ENCODE data around the gene AURKAIP1. TPM values are rescaled to one million over a fixed set of nuclear protein-coding genes. Genes with fewer than 3 reads are reported as not detected.
A peak's percentile ranks its signal among the peaks of the same experiment; 100 is the strongest.
"Not testable (repeated sequence)": the region's sequence is repeated elsewhere in the genome, so short reads cannot be mapped to it uniquely, and the experiment has no call there.

AURKAIP1 gene
- total RNA-seq, 1 donor = 74.6 TPM

GRCh38 chr1:1406821-1407635 lies 32.0 kb upstream of the AURKAIP1 start, which contains the start of gene MRPL20:
Gene MRPL20, minus strand, starts transcription at chr1:1407293. Its CDS starts 76 bp downstream, at chr1:1407217.
- Histone ChIP-seq H3K79me2 (ENCODE audit: insufficient read depth, low read length) (peaks cover 62% of the 10 kb centered on the region), H3K36me3 (ENCODE audit: insufficient read depth, low read length) (peaks cover 32% of the 10 kb centered on the region), H3K9me3 (ENCODE audit: low read depth, low read length) (no peaks in the 10 kb centered on the region), H4K20me1 (ENCODE audit: insufficient read depth, low read length) (peaks cover 23% of the 10 kb centered on the region), H3K27me3 (ENCODE audit: insufficient read depth, low read length) (no peaks in the 10 kb centered on the region), H3K4me3 (ENCODE audit: insufficient read depth, low read length) (peak within 1 kb of the TSS; percentile 98), H3K27ac (ENCODE audit: low read depth, low read length) (peak within 1 kb of the TSS; percentile 76), H2AFZ (ENCODE audit: low read length) (peak within 1 kb of the TSS; percentile 88), H3K4me2 (ENCODE audit: insufficient read depth, low read length) (peak within 1 kb of the TSS; percentile 92), H3K4me1 (ENCODE audit: insufficient read depth, low read length) (peaks cover 17% of the 10 kb centered on the region)
- DNase-seq (ENCODE audit: insufficient read length, low spot score, missing footprints) = peak; percentile 100
- TF ChIP-seq, protein P1, sequence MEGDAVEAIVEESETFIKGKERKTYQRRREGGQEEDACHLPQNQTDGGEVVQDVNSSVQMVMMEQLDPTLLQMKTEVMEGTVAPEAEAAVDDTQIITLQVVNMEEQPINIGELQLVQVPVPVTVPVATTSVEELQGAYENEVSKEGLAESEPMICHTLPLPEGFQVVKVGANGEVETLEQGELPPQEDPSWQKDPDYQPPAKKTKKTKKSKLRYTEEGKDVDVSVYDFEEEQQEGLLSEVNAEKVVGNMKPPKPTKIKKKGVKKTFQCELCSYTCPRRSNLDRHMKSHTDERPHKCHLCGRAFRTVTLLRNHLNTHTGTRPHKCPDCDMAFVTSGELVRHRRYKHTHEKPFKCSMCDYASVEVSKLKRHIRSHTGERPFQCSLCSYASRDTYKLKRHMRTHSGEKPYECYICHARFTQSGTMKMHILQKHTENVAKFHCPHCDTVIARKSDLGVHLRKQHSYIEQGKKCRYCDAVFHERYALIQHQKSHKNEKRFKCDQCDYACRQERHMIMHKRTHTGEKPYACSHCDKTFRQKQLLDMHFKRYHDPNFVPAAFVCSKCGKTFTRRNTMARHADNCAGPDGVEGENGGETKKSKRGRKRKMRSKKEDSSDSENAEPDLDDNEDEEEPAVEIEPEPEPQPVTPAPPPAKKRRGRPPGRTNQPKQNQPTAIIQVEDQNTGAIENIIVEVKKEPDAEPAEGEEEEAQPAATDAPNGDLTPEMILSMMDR (IDR thresholded peaks at IDR 0.05; ENCODE audit: extremely low read depth, low read depth, low read length) = no peak

- Histone ChIP-seq H2AFZ (ENCODE audit: low read length) (peak overlapping the region; percentile 88), H4K20me1 (ENCODE audit: insufficient read depth, low read length) (peaks cover 27% of the 10 kb centered on the region), H3K27me3 (ENCODE audit: insufficient read depth, low read length) (no peaks in the 10 kb centered on the region), H3K9me3 (ENCODE audit: low read depth, low read length) (no peaks in the 10 kb centered on the region), H3K4me2 (ENCODE audit: insufficient read depth, low read length) (peak overlapping the region; percentile 92), H3K4me3 (ENCODE audit: insufficient read depth, low read length) (peak overlapping the region; percentile 98), H3K36me3 (ENCODE audit: insufficient read depth, low read length) (peaks cover 37% of the 10 kb centered on the region), H3K4me1 (ENCODE audit: insufficient read depth, low read length) (peaks cover 18% of the 10 kb centered on the region), H3K27ac (ENCODE audit: low read depth, low read length) (peak overlapping the region; percentile 76), H3K79me2 (ENCODE audit: insufficient read depth, low read length) (peaks cover 70% of the 10 kb centered on the region)
- DNase-seq (ENCODE audit: insufficient read length, low spot score, missing footprints) = peak; percentile 86
- TF ChIP-seq, protein P1 (IDR thresholded peaks at IDR 0.05; ENCODE audit: extremely low read depth, low read depth, low read length) = no peak
Observed at GRCh38 chr1:1406101-1406820, 31.3 kb upstream of the AURKAIP1 start.

DNA sequence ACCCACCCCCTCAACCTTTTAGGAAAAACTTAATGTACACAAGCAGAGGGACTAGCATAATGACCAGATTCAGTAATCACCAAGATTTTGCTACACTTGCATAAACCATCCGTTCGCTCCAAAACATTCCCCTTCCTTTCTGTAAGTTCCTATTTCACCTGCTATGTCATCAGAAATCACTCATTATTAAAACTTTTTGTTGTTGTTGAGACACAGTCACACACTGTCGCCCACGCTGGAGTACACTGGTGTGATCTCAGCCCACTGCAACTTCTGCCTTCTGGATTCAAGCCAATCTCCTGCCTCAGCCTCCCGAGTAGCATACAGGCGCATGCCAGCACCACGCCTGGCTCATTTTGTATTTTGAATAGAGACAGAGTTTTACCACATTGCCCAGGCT lies 28.6 kb upstream of the AURKAIP1 start:
- Histone ChIP-seq H2AFZ (ENCODE audit: low read length) (no peak overlapping the region), H3K4me2 (ENCODE audit: insufficient read depth, low read length) (no peak overlapping the region), H4K20me1 (ENCODE audit: insufficient read depth, low read length) (peaks cover 36% of the 10 kb centered on the region), H3K36me3 (ENCODE audit: insufficient read depth, low read length) (peaks cover 46% of the 10 kb centered on the region), H3K79me2 (ENCODE audit: insufficient read depth, low read length) (peaks cover 84% of the 10 kb centered on the region), H3K4me1 (ENCODE audit: insufficient read depth, low read length) (peaks cover 31% of the 10 kb centered on the region), H3K27me3 (ENCODE audit: insufficient read depth, low read length) (no peaks in the 10 kb centered on the region), H3K27ac (ENCODE audit: low read depth, low read length) (no peak overlapping the region), H3K9me3 (ENCODE audit: low read depth, low read length) (no peaks in the 10 kb centered on the region), H3K4me3 (ENCODE audit: insufficient read depth, low read length) (no peak overlapping the region)
- TF ChIP-seq, protein P1 (IDR thresholded peaks at IDR 0.05; ENCODE audit: extremely low read depth, low read depth, low read length) = no peak
- peak; percentile 49 for DNase-seq (ENCODE audit: insufficient read length, low spot score, missing footprints)

DNA sequence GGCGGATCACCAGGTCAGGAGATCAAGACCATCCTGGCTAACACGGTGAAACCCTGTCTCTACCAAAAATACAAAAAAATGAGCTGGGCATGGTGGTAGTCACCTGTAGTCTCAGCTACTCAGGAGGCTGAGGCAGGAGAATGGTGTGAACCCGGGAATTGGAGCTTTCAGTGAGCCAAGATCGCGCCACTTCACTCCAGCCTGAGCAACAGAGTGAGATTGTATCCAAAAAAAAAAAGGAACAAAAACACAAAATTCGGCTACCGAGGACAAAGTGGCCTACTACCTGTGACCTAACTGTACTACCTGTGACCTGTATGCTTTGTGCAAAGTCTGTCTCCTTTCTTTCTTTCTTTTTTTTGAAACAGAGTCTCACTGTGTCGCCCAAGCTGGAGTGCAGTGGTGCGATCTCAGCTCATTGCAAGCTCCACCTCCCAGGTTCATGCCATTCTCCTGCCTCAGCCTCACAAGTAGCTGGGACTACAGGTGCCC lies 27.9 kb upstream of the AURKAIP1 start:
- not testable (repeated sequence) for H3K4me2 ChIP-seq (ENCODE audit: insufficient read depth, low read length); H3K27ac ChIP-seq (ENCODE audit: low read depth, low read length); DNase-seq (ENCODE audit: insufficient read length, low spot score, missing footprints); H3K9me3 ChIP-seq (ENCODE audit: low read depth, low read length); H3K4me3 ChIP-seq (ENCODE audit: insufficient read depth, low read length); H2AFZ ChIP-seq (ENCODE audit: low read length); H3K27me3 ChIP-seq (ENCODE audit: insufficient read depth, low read length)
- peaks cover 26% of the 10 kb centered on the region for H3K4me1 ChIP-seq (ENCODE audit: insufficient read depth, low read length)
- peaks cover 36% of the 10 kb centered on the region for H4K20me1 ChIP-seq (ENCODE audit: insufficient read depth, low read length)
- H3K36me3 ChIP-seq (ENCODE audit: insufficient read depth, low read length) = peaks cover 48% of the 10 kb centered on the region
- peaks cover 84% of the 10 kb centered on the region for H3K79me2 ChIP-seq (ENCODE audit: insufficient read depth, low read length)
